HG03175 (cell line): Measurements from ENCODE around the gene ADARB2.
"Not testable (repeated sequence)": the region's sequence is repeated elsewhere in the genome, so short reads cannot be mapped to it uniquely, and the experiment has no call there.

ENCODE experiments used
- ATAC-seq: cut with Tn5 transposase; IDR thresholded peaks from one replicate; pipeline ENCODE4 v1.9.1; 2021; ENCODE audit warnings: mild to moderate bottlenecking, moderate library complexity; ENCODE audit not compliant: unreplicated experiment

Gene ADARB2

DNA sequence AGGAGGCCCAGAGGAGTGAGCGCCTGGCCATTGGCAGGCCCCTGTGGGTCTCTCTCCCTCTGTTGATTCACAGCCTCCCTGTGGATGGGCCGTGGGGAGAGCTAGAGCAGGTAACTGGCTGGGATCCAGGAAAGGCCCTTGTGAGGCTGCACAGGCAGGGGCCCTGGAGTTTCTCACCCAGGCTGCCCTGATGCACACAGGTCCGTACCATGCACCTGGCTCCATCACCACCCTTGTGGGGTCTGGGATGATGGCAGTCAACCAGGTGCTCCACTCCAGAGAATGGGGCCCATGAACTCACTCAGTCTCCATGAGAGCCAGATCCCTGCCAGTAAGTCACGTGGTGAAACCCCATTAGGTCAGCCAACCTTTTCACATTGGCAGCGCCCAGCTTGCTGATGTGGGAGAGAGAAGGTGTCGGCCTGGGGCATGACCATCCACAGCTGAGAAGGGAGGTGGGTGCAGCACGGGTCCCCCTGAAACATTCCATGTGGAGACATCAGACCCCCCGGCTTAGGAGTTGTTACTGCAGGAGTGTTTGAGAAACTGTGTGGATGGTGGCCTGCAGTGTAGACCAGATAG is 320.8 kb downstream of the ADARB2 start:
- ATAC-seq = no peak

DNA sequence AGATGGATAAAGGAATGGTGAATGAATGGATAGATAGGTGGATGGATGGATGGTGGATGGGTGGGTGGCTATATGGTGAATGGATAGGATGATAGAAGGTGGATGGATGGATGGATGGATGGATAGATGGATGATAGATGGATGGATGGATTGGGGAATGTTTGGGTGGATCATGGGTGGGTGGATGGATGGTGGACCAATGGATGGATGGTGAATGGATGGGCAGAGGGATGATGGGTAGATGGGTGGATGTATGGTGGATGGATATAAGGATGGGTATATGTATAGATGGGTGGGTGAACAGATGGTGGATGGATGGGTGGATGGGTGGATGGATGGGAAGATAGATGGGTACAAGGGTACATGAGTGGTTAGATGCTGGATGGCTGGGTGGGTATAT is 322.4 kb downstream of the ADARB2 start:
- ATAC-seq = no peak

DNA sequence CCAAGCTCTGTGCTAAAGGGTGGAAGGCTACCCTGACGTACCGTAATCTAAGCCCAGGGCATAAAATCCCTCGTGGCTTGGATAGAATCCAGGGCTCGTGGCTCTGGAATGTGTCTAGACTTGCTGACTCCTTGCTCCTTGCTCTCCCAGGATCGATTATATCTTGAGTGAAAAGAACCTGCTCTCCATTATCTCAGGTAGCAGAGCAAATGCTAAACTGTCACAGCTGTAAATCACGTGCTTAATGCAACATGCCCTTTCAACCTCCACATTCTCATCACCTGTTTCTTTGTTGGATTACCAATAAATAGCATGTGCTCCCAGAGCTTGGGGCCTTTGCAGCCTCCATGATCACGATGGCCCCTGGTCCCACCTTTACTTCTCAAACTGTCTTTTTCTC is 323.0 kb downstream of the ADARB2 start:
- ATAC-seq = not testable (repeated sequence)

DNA sequence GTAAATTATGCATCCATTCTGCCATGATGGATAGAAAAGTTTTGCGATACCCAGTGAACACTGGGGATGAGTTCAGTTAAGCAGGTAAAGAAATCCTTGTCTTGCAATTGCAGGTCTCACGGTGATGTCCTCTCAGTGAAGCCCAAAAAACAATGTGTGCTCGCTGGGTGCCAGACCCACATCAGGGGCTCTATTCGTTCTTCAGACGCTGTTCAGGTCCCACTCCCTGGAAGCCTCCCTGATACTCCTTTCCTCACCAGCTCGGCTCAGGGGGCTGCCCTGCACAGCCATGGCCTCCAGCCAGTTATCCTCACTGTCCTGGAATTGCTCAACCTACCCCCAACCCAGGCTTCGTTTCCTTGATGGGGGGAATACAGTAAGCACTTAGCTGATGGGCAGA is 323.5 kb downstream of the ADARB2 start:
- ATAC-seq = no peak

DNA sequence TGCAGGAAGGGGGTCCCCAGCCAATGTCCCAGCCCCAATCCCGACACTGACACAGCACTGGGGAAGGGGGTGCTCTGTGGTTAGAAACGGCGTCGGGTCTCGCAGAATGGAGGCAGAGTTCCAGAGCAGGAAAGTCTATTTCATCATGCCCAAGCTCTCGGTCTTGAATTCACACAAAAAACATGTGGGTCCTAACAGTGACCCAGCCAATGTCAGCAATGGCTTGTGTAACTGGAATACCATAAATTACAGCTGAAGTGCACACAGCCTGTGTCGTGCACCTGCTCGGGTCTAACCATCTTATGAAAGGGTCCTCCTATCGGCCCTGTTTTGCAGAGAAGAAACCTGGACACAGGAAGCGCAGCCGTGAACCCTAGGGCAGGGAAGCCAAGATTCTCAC is 324.1 kb downstream of the ADARB2 start:
- no peak for ATAC-seq

DNA sequence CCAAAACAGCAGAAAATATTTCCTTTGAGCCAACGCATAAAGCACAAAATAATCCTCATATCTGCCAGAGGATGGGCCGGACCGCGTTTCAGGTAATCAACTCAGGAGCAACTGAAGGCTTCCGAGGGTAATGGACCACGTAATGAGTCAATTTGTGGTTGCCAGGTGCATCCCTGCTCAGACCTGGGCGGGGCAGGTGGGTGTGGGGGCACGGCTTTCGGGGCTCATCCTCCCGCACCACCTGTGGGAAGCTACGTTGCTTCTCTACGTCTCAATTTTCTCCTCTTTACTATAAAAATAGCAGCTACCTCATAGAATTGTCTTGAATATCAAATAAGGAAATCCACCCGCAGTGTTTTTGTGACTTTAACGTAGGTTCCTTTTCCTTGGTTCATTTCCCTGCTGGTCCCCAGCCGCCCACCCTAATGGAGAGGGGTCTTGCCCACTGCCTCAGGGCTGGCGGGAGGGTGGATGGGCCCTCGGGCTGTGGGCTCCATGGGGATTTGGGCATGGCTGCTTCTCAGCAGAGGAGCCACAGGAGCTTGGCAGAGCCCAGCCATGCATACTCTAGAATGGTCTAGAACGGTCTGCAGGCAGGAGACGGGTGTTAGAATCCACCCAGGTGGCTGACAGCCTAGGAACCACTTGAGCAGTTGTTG is 324.7 kb downstream of the ADARB2 start:
- no peak for ATAC-seq

DNA sequence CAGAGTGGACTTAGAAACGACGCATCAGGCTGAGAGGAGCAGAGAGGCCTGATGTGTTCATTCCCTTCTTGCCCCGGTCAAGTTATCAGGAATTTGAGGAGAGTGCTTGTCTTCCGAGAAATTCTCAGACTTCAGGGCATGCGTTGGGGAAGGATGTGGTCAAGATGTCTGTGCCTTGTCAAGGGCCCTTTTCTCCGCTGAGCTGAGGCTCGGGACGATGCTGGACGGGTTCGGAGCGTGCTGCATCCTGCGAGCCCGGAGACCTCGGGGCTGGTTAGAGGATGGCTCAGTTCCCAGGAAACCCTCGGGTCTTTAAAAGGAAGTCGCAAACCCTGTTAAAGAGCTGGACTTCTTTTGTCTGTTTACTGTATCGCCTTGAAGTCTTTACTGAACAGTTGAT is 325.4 kb downstream of the ADARB2 start:
- no peak for ATAC-seq

DNA sequence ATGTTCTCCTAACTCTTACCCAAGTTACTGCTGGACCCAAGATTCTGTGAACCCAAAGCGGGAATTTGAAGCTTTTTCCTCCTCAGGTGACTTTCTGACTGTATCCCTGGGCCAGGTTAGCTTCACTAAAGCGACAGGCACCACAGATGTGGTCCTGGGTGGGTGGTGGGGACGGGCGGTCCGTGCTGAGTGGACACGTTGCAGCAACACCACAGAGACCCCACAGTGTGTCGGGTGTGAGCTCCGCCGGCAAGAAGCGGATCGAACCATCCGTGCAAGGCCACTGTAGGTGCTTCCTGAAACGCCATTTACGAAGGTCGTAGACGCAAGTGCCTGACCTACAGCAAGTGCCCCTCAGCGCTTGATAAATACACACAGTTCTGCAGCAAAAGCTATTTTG is 325.9 kb downstream of the ADARB2 start:
- no peak for ATAC-seq

DNA sequence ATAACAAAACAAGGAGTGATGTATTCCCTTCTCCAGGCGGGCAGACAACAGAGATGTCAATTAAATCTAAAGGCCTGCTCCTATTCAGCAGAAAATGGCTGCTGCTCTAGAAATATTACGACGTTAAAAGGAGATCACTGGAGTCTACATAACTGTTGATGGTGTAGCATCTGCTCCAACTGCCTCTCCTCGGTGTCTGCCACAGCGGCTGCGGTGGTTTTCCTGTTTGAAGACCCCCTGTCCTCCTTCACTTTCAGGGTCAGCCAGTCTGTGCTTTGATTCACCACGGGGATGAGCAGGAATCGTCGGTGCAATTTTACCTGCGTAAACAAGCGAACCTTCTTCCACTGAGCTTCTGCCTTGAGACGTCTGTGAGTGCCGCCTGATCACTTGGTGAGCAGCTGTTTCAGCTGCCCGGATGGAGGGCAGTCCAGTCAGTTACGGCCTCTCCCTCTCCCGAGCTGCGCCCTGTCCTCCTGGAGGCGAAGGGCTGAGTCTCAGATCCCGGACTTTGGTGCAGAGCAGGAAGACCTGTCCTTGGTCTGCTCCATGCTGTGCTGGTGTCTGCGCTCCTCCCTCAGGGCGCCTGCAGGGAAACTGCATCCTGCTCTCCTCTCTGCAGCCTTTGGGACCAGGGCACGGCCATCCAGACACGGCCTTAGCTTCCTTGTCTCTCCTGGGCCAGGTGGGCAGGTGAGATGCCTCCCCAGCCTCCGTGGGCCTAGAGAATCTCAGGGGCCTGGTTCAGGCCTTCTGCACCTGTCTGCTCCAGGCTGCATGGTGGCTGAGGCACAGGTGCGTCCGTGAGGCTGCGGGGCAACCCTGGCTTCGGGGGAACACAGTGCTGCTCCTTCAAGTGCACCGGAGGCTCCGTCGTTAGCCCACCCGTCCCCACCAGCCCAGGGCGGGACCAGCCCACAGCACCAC is 326.6 kb downstream of the ADARB2 start:
- ATAC-seq = no peak

DNA sequence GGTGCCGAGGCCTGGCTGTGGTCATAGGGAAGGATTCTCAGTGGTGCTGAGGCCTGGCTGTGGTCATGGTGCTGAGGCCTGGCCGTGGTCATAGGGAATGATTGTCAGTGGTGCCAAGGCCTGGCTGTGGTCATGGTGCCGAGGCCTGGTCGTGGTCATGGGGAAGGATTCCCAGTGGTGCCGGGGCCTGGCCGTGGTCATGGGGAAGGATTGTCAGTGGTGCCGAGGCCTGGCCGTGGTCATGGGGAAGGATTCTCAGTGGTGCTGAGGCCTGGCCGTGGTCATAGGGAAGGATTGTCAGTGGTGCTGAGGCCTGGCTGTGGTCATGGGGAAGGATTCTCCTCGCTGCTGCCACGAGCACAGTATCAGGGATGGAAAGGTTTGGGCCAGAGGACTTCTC is 327.3 kb downstream of the ADARB2 start:
- ATAC-seq = no peak

DNA sequence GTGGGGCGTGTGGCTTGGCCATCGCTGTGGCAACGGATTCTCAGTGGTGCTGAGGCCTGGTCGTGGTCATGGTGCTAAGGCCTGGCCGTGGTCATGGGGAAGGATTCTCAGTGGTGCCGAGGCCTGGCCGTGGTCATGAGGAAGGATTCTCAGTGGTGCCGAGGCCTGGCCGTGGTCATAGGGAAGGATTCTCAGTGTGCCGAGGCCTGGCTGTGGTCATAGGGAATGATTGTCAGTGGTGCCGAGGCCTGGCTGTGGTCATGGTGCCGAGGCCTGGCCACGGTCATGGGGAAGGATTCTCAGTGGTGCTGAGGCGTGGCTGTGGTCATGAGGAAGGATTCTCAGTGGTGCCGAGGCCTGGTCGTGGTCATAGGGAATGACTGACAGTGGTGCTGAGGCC is 327.9 kb downstream of the ADARB2 start:
- ATAC-seq = no peak

DNA sequence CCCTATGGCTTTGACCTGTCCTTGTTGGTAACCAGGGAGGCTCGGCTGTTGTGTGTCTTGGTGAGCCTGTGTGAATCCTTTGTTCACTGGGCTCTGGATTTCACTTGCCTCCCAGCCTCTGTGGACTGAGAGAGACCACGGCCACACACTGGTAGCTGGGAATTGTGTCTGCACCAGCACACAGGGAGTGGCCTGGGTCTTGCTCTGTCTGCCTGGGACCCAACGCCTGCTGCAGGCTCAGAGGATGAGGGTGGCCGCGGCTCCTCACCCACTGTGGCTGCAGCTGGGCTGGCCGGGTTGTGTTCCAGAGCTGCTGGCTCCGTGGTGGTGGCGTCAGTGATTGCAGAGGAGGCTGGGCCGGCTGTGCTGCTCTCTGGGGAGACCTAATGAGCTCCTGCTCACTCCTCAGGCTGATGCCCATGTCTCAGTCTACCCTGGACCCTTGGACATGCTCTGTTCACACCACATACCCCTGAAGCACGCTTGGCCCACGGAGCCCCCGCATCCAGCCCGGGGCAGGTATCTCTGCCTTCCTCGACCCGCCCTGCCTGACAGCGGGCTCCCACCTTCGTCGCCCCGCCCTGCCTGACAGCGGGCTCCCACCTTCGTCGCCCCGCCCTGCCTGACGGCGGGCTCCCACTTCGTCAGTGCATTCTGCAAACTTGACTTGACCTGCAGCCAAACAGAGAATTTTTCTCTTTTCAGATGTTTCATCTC is 328.5 kb downstream of the ADARB2 start:
- no peak for ATAC-seq

DNA sequence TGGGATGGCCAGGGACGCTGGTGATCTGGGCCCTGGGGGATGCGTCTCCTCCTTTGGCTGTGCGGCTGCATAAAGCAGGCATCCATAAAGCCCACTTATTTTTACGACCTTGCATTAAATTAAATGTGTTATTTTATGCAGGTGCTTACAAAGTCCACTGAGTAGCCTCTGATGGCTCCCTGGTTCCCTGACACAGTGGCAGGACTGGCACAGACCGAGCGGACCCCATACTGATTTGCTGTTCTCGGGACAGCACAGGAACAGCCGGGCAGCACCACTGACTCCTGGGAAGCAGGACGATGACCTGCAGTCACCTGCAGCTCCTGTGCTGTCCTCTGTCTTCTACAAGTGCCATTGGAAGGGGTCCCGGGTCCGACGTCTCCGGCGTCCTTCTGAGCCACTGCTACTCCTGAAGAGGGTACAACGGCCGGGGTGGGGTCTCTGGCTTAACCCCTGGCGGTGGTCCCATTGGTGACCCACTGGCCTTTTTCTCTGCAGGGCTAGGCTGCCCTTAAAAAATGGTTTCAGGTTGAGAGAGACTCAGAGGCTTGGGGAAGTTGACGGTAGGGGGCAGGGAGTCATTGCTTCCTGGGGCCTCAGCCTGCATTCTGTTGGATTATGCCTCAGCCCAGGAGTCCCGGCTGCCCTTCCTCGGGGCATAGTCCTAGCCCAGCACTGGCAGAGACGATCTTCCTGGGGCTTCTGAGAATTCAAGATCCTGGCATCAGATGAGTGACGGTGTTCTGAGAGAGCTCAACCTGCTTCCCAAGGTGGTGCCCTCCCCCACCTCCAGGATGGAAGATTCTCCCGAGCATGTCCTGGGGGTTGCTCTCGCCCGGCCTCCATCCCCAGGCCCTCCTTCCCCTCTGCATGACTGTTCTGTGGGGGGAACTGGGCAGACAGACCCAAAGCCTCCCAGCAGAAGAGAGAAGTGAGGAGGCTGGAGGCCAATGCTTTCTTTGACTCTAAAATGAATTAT is 330.1 kb downstream of the ADARB2 start:
- no peak for ATAC-seq

DNA sequence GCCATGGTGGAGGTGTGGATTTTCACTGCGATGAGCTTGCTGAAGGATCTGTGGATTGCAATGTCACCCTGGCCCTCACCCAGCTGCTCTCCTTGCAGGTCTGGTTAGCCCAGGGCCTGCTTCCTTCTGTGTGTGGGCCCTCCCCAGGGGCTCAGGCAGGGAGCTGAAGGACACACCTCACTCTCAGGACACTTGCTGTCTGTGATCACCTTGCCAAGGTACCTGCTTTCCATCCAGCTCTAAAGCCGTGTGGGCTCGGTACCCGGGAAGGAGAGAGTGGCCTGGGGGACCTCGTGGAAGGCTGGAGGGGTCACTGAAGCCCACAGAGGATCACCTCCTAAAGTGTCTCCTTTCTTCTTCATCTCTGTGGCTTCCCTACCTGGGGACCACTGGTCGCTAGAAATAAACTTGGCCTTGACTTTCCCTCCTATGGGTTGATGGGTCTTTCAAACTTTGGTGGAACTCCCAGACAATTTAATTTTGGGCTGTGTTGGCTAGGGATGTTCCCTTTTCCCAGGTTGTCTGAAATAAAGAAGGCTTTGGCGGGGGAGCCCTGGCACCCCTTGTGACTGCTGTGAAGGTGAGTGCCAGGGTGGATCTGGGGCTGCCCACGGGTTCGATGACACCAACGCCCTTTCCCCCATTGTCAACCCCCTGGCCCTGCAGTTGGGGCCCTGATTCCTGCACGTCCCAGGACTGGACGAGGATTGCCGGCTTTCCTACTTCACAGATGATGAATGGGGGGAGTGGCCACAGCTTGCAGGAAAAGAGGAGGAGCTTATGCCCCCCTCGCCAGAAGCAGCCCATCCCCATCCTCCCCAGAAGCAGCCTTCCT is 331.0 kb downstream of the ADARB2 start:
- ATAC-seq = no peak

DNA sequence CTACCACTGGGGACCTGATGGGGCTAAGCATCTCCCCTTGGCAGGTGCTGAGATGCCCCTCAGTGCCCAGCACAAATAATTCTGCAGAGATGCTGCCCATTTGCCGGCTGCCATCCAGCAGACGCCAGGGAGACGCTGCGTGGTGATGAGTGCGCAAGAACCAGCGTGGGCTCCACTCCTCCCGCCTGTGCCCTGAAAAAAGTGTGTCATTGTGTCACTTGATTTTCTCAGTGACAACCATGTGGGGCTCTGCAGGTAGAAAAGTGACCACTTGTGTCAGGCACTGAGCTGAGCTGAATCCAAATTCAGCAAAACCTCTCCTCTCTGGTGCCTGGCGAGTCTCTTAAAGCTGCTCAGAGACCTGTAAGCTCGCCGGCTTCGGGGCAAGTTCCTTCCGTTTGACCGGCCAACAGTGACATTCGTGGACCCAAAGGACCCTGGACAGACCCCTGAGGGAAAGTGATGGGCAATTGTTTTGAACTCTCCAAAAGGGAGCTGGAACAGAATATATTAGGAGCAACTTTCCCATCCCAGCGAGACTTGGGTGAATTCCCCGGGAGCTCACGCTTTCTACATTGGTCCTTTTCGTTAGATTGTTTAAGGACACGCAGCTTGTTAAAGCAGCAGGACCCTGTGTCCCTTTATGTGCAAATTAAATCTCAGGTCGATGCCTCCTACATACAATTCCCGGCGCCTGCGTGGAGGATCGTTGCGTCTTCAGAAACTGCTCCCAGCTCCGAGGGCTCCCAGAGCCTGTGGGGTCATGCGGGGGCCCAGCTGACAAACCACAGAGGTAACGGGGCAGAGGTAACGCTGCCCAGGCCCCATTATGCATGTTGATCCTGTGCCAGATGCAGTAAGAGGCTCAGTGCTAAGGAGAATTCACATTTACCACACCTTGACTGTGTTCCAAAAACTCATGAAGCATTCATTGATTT is 332.7 kb downstream of the ADARB2 start:
- no peak for ATAC-seq

DNA sequence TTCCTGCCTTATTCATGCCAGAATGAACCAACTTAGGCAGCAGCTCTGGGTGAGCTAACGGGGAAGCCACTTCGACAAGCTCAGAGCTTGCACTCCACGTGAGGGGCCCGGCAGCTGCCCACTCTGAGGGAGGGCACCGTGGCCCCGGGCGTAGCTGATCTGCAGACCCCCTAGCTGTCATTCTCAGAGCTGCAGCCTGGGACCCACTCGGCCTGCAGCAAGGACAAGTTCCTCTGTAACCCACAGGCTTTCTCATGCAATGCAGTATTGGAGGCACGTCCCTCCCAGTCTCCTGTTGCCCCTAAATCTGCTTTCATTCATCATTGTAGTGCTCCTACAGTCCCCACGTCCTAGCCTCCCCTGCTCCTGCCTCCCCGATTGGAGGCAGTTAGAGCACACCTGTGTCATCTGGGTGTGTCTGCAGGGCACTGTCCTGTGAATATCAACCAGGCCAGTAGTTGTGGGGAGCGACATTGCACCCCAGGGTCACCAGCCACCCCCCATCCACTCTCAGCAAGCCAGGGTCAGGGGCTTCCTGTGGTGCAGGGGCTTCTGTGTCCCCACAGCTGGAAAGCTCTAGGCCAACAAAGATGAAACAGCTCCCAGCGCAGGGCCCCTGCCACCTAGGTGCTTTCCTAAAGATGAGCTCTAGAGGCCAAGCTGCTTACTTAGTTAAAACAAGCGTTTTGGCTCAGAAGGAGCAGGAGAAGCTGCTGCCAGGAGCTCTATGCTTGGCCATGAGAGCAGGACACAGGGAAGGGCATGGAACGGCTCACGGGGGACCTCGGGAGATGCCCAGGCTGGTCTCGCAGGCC is 333.6 kb downstream of the ADARB2 start:
- ATAC-seq = no peak

DNA sequence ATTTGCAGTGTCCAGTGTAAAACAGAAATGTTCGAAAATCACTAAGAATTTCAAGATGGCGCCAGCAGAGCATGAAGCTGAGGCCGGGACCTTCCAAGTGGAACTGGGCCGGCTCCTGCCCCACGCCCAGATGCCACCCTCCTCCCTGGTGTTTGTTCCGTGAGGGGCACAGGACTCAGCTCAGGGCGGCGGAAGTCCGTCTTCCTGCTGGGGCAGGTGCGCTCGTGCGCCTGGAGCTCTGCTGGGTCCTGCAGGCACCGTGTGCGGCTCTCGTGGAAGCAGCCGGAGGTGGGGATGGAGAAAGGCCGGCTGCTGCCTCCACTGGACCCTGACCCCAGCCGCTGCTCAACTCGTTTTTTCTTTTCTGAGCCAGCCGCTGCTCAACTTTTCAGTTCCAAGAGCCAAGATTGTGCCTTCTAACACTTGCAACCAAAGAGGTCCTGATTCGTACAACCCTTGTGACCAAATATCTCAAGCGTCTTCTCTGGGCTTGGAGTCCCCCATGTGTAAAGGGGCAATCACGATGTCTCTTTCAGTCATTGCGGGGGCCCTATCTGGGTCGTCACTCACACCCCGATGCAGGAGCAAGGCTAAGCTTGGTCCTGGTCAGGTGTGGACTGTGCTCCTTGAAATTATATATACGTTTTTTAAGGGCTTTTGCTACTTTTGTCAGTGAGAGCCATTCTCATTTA is 334.4 kb downstream of the ADARB2 start:
- no peak for ATAC-seq
